ENCODE measurements around the gene KIF6. TPM values are rescaled to one million over a fixed set of nuclear protein-coding genes. Genes with fewer than 3 reads are reported as not detected.

KIF6 gene
- under 0.01 TPM in 1 of 2 replicates, not detected in the other for total RNA-seq

GRCh38 chr6:39724787-39725631 lies at the start of gene KIF6:
KIF6 (minus strand) TSS chr6:39725408; CDS start chr6:39725310, 98 bp downstream.

GRCh38 chr6:39322306-39322850 lies 402.8 kb downstream of the KIF6 start, which contains the start of gene KCNK16:
KCNK16 (minus strand) TSS chr6:39322702; CDS start chr6:39322540, 162 bp downstream.

GRCh38 chr6:39314273-39314795 lies 410.9 kb downstream of the KIF6 start, which contains the start of gene KCNK17:
KCNK17 (minus strand) TSS chr6:39314419; CDS start chr6:39314320, 99 bp downstream.

Small RNAs within 50 kb of the gene (small RNA-seq; reads per million reads assigned to genes)
- not detected for gene RNU1-54P (ENCODE audit: low replicate concordance)

Other genes starting within 250 kb of the KIF6 start
- gene DAAM2, start 67.0 kb upstream of the KIF6 start, total RNA-seq = under 0.01 and 2.3 TPM in 2 replicates
- 11.6 and 13.3 TPM in 2 replicates for gene MOCS1, start 209.1 kb upstream of the KIF6 start, total RNA-seq